Choroid plexus epithelial cell (primary cell): Measurements from ENCODE around the gene SLC17A6.
A peak's percentile ranks its signal among the peaks of the same experiment; 100 is the strongest.

Source experiments
- DNase-seq: peaks from one replicate; pipeline ENCODE4 v3.0.0-alpha.2; 2010; ENCODE audit warnings: low read depth
- H3K4me3 ChIP-seq: 2 replicates; pipeline ENCODE4 v1.5.1; 2011; ENCODE audit warnings: low read depth, mild to moderate bottlenecking, control low read depth, low read length, moderate library complexity
- CTCF ChIP-seq: conservative IDR thresholded peaks from 2 replicates; pipeline ENCODE4 v1.5.1; 2011; ENCODE audit warnings: low read depth, mild to moderate bottlenecking, control low read depth, inconsistent platforms, low read length, moderate library complexity

Gene SLC17A6

DNA sequence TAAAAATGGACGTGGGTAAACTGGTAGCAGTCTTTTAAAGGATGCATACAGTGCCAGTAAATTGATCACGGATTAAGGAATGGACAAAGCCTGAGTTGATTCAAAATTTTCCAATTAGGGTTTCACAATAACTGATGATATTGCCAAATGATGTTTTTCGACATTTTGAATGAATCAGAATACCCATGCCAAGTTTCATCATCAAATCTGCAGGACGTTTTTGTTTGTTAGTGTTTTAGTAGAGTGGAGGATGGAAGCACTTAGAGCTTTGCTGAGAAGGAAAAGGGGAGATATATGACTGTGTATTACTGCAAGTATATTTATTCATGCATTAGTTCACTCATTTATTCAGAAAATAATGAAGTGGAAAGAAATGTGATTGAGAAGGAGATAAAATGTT, 78.3 kb downstream of the SLC17A6 start:
- TF ChIP-seq CTCF, result no peak
- H3K4me3 ChIP-seq, result no peak overlapping the region
- DNase-seq, result no peak

- peak; percentile 10 for DNase-seq
- peak; percentile 29 for TF ChIP-seq CTCF
- H3K4me3 ChIP-seq, result no peak overlapping the region
Observed at GRCh38 chr11:22426915-22427314, 88.7 kb downstream of the SLC17A6 start.
